HL-60/S4 treated with retinoic acid at 250 ng/mL for 4 days and 3 days (cell line): ENCODE data around the gene CCNI.
"Not testable (repeated sequence)": the region's sequence is repeated elsewhere in the genome, so short reads cannot be mapped to it uniquely, and the experiment has no call there.

Source experiments
- in situ Hi-C: fragments of 300-500 bp; cut with MboI; formaldehyde crosslinking; loops from 2 replicates; pipeline ENCODE4 v1.7.0; 2022; ENCODE audit warnings: low sequenced_read_pairs

The CCNI gene

GRCh38 chr4:77075869-77076799, at the start of gene CCNI:
Gene CCNI, minus strand, starts transcription at chr4:77075989. Its CDS starts 9,627 bp downstream, at chr4:77066362.
- in situ Hi-C loops: no loop called here

GRCh38 chr4:77124576-77124975, 48.8 kb upstream of the CCNI start:
- in situ Hi-C loops: no loop called here

GRCh38 chr4:77123411-77123810, 47.6 kb upstream of the CCNI start:
- in situ Hi-C loops: no loop called here

DNA sequence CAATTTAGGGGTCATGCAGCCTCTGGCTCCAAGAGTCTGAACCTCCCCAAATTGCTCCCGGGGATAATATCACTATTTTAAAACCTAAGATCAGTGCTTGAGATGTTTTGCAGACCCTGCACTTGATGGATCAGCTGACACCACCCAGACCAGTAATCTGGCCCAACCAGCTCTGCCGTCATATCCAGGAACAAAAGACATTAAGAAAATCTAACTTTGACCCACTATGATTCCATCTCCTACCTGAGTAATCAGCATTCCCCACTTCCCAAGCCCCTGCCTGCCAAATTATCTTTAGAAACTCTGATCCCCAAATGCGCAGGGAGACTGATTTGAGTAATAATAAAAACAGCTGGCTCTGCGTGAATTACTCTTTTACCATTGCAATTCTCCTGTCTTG, 46.9 kb upstream of the CCNI start:
- in situ Hi-C loops: no loop called here

GRCh38 chr4:77121736-77122240, 46.0 kb upstream of the CCNI start:
- in situ Hi-C loops: no loop called here

DNA sequence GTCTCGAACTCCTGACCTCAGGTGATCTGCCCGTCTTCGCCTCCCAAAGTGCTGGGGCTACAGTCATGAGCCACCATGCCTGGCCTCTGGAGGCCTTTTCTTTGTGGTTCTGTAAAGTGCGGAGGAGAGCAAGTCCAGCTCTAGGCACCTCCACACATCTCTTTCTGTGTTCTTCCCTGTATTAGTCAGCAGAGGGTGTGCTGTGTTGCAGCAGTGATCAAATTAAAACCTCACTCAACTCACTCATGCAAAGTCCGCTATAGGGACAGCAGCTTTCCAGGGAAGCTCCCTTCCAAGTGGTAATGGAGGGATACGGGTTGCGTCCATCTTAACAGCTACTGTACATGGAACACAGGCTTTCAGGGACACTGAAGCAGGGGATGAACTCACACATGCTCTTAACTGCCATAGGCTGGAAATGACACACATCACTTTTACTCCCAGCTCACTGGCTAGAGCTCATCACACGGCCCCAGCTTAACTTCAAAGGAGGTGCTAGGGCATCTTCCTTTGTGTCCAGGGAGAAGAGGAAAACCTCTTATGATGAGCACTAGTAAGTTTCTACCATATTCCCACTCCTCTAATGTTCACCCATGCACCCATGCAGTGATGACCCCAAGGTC, 45.2 kb upstream of the CCNI start:
- in situ Hi-C loops: no loop called here

DNA sequence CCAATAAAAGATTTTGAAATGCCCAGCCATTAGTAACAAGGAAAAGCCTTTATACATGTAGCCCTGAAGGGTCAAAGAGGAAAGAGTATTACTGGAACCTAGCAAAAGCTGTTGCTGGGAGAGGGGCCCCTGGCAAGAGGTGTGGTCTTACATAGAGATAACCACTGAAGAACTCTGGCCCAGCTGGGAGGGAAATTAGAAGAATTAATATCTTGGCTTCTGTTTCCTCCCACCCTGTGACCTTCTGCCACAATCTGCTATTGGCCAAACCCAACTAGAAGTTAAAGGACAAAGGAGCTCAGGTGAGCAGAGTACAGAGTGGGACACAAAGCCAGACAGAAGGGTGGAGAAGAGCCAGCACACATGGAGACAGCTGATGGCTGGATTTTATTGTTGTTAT, 41.9 kb upstream of the CCNI start:
- in situ Hi-C loops: no loop called here

DNA sequence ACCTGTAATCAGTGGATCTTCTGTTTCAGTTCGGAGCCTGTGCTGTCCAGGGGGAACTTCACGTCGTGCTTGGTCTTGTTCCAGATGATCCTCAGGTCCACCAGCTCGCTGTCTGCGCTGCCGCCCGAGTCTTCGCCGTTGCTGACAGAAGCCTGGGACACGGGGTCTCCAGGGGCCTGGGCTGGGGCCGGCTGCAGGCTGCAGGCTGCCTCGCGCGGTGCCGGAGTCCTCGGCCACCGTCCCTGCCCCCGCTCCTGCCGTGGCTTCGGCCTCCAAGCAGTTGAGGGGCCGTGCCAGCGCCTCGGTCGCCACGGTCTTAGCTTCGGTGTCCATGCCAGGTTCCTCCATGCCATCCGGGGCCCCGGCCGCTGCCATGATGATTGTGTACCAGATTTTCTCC, 37.3 kb upstream of the CCNI start:
- in situ Hi-C loops: no loop called here

DNA sequence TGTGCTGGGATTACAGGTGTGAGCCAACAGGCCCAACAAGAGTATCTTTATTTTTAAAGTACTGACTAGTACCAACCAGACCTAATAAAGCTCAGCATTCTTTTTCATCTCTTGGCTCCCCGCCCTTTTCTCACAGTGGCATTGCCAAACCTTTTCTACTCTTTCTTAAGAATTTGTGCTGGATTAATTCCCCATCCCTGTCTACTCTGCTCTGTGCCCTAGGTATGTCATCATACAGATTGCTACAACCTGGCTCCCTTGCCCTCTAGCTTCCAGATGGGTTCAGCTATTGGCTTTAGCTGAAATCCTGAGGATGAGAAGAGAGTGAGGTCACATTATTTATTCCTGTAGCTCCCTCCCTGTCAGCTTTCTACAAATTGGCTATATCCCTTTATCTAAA, 34.9 kb upstream of the CCNI start:
- in situ Hi-C loops: no loop called here

DNA sequence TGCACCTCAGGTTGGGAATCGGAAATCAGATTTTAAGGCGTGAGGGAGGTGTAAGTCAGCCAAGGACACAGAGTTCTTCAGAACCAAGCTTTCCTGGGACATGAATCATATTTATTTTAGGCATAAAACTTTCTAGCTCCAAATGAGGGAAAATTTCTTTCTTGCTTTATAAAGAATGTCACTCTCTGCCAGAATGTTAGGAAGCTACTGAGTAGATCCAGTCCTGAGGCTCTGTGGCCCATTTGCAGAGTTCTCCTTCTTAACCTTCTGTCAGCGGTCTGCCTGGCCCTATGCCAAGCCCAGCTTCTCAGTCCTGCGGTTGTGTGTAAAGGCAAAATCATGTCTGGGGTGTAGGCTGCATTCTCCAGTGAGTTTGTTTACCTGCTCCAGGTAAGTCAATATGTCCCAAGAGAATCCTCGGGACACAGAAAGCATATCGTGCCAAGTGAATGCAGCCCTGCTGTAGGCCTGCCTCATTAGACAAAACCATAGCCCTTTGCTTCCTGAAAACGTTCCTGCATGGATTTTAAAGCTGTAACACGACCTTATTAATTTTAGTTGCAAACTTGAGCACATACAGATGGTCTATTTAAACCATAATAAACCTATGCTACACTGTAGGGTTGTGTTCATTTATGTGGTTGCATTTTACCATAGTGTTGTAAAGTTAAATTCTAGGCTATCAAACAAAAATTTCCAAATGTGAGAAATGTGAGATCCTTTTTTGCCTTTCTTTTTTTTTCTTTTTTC, 29.2 kb upstream of the CCNI start:
- in situ Hi-C loops: no loop called here

- in situ Hi-C loops: no loop called here
These were observed 28.6 kb upstream of the CCNI start for GRCh38 chr4:77104388-77104787.

DNA sequence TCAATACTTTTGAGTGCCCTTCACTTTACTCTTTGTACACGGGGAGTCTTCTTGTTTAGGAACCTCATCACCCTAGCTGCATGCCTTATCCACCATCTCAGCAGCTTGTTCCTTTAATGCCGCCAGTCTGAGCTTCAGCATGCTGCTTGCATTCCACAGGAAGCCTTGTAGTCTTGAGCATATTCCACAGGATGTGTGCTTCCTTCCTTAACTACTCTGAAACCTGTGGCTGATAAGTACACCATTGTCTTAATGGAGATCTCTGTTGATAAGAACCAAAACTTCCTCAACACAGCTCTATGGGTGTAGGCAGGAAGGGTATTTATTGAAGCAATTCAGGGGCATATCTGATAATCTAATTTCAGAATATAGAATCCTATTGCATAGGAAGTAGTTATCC, 24.4 kb upstream of the CCNI start:
- in situ Hi-C loops: no loop called here

DNA sequence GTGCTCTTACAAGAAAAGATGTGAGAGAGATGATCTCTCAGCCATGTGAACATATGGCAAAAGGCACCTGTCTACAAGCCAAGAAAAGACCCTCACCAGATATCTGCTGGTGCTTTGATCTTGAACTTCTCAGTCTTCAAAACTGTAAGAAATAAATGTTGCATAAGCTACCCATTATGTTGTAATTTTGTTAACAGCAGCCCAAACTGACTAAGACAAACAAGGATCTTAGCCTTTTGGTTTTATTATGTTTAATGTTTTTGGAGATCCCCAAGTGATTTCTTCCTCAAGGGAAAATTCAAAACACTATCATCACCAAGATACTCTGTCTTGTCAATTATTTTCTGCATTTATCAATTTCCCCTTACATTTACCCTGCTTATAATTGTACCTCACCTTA, 21.8 kb upstream of the CCNI start:
- in situ Hi-C loops: no loop called here

GRCh38 chr4:77095101-77095821, 19.5 kb upstream of the CCNI start:
- in situ Hi-C loops: no loop called here

- in situ Hi-C loops: no loop called here
These were observed 18.7 kb upstream of the CCNI start for GRCh38 chr4:77094496-77094895.

- in situ Hi-C loops: no loop called here
These were observed 17.6 kb upstream of the CCNI start for GRCh38 chr4:77093401-77093800.

DNA sequence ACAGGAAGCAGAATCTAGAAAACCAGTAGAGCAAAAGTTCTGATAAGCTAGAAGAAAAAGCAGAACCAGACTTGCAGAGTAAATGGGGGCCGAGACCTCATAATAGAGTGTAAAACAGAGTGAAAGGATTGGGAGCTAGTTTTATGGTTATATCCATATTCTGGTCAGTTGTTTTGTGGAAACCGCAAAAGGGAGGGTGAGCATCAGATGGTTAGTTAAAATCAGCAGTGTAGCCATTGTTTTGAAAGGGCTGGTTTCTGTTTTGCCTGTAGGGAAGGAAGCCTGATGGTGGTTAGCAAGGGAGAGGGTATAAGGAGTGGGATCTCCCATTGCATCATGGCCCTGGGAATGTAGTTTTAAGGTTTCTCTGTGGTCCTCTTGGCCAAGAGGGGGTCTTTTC, 17.2 kb upstream of the CCNI start:
- in situ Hi-C loops: no loop called here

DNA sequence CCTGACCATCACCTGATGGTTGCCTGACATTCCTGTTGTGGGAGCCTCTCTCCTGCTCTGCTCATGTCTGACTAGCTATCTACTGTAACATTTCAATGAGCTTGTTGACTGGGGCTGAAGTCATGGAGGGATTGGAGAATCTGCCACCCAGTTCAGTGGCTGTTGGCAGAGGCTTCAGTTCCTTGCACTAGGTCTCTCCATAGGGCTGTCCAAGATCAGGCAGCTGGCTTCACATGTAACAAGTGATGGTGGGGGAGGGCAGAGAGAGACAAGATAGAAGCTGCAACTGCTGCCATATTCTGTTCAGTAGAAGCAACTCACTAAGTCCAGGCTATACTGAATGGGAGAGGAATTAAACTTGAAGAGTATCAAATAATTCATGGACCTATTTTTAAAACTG, 14.1 kb upstream of the CCNI start:
- in situ Hi-C loops: no loop called here

DNA sequence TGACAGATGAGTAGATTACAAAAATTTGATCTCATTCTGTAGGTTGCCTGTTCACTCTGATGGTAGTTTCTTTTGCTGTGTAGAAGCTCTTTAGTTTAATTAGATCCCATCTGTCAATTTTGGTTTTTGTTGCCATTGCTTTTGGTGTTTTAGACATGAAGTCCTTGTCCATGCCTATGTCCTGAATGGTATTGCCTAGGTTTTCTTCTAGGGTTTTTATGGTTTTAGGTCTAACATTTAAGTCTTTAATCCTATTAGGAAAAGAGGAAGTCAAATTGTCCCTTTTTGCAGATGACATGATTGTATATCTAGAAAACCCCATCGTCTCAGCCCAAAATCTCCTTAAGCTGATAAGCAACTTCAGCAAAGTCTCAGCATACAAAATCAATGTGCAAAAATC, 11.2 kb upstream of the CCNI start:
- in situ Hi-C loops: not testable (repeated sequence)

GRCh38 chr4:77084019-77084639, 8.3 kb upstream of the CCNI start:
- in situ Hi-C loops: no loop called here
